ENCODE results near the gene AGBL4.

AGBL4 gene

GRCh38 chr1:48679859-48680258 is 1343.9 kb downstream of the AGBL4 start:
- no peak for DNase-seq
- Histone ChIP-seq H3K36me3 (no peaks in the 10 kb centered on the region), H3K9me3 (ENCODE audit: severe bottlenecking) (no peaks in the 10 kb centered on the region), H3K27me3 (ENCODE audit: insufficient read depth, low read depth, severe bottlenecking) (no peaks in the 10 kb centered on the region), H3K27ac (no peak overlapping the region), H3K4me3 (ENCODE audit: low read depth, low read length) (no peak overlapping the region)
- TF ChIP-seq CTCF (IDR thresholded peaks at IDR 0.05; ENCODE audit: low read depth, low read length): no peak

GRCh38 chr1:48678710-48679505 is 1344.8 kb downstream of the AGBL4 start:
- no peaks in the 10 kb centered on the region for H3K36me3 ChIP-seq
- no peak for DNase-seq
- H3K27ac ChIP-seq: no peak overlapping the region
- no peaks in the 10 kb centered on the region for H3K27me3 ChIP-seq (ENCODE audit: insufficient read depth, low read depth, severe bottlenecking)
- no peak for TF ChIP-seq CTCF (IDR thresholded peaks at IDR 0.05; ENCODE audit: low read depth, low read length)
- H3K4me3 ChIP-seq (ENCODE audit: low read depth, low read length): no peak overlapping the region
- no peaks in the 10 kb centered on the region for H3K9me3 ChIP-seq (ENCODE audit: severe bottlenecking)

GRCh38 chr1:48677306-48678287 is 1346.2 kb downstream of the AGBL4 start:
- H3K9me3 ChIP-seq (ENCODE audit: severe bottlenecking): no peaks in the 10 kb centered on the region
- no peaks in the 10 kb centered on the region for H3K27me3 ChIP-seq (ENCODE audit: insufficient read depth, low read depth, severe bottlenecking)
- peak overlapping the region; percentile 40 for H3K27ac ChIP-seq
- no peak overlapping the region for H3K4me3 ChIP-seq (ENCODE audit: low read depth, low read length)
- peak; percentile 79 for TF ChIP-seq CTCF (IDR thresholded peaks at IDR 0.05; ENCODE audit: low read depth, low read length)
- DNase-seq: peak; percentile 84
- no peaks in the 10 kb centered on the region for H3K36me3 ChIP-seq

- peak overlapping the region; percentile 40 for H3K27ac ChIP-seq
- no peaks in the 10 kb centered on the region for H3K36me3 ChIP-seq
- H3K4me3 ChIP-seq (ENCODE audit: low read depth, low read length): no peak overlapping the region
- TF ChIP-seq CTCF (IDR thresholded peaks at IDR 0.05; ENCODE audit: low read depth, low read length): no peak
- H3K9me3 ChIP-seq (ENCODE audit: severe bottlenecking): no peaks in the 10 kb centered on the region
- DNase-seq: peak; percentile 74
- no peaks in the 10 kb centered on the region for H3K27me3 ChIP-seq (ENCODE audit: insufficient read depth, low read depth, severe bottlenecking)
These were observed 1346.9 kb downstream of the AGBL4 start for GRCh38 chr1:48676822-48677221.

- H3K36me3 ChIP-seq: no peaks in the 10 kb centered on the region
- no peak overlapping the region for H3K4me3 ChIP-seq (ENCODE audit: low read depth, low read length)
- peak overlapping the region; percentile 32 for H3K27ac ChIP-seq
- no peaks in the 10 kb centered on the region for H3K27me3 ChIP-seq (ENCODE audit: insufficient read depth, low read depth, severe bottlenecking)
- no peak for DNase-seq
- TF ChIP-seq CTCF (IDR thresholded peaks at IDR 0.05; ENCODE audit: low read depth, low read length): no peak
- H3K9me3 ChIP-seq (ENCODE audit: severe bottlenecking): no peaks in the 10 kb centered on the region
These were observed 1347.4 kb downstream of the AGBL4 start for GRCh38 chr1:48676376-48676775.
